Activated CD4-positive, alpha-beta T cell treated with anti-CD3 and anti-CD28 coated beads, Interleukin-2, Interleukin-4, amounts not matched to agents 100 ng/mL and 50 ng/mL, durations not matched to agents 16 hours and 8 hours (primary cell): ENCODE data around the gene CASP10.
"Not testable (repeated sequence)": the region's sequence is repeated elsewhere in the genome, so short reads cannot be mapped to it uniquely, and the experiment has no call there.

Experiments
- DNase-seq: peaks from one replicate; pipeline ENCODE4 v3.0.0-alpha.2; 2020; ENCODE audit warnings: low spot score

CASP10 gene

GRCh38 chr2:201156036-201156435 lies 26.9 kb upstream of the CASP10 start:
- no peak for DNase-seq

- no peak for DNase-seq
Measured at GRCh38 chr2:201156640-201157039, 26.3 kb upstream of the CASP10 start.

DNA sequence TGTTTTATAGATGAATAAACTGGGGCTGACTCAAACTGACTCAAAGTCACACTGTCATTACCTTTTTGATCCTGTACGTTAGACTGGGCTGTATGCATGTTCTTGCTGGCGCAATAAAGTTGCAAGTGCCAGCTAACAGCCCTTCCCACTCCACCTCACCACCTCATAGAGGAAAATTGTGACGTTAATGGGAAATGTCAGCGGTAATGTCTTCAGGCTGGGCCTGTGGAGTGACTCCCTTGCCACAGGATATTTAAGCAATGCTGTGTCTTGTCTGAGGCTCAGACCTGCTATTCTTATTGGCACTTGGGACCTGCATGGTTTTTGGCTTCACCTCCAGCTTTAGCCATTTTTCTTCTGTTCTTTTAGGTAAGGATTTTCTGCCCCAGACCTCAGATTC lies 25.2 kb upstream of the CASP10 start:
- DNase-seq, result no peak

GRCh38 chr2:201158111-201158929 lies 24.6 kb upstream of the CASP10 start:
- DNase-seq, result peak; percentile 58

GRCh38 chr2:201164166-201164565 lies 18.8 kb upstream of the CASP10 start:
- no peak for DNase-seq

DNA sequence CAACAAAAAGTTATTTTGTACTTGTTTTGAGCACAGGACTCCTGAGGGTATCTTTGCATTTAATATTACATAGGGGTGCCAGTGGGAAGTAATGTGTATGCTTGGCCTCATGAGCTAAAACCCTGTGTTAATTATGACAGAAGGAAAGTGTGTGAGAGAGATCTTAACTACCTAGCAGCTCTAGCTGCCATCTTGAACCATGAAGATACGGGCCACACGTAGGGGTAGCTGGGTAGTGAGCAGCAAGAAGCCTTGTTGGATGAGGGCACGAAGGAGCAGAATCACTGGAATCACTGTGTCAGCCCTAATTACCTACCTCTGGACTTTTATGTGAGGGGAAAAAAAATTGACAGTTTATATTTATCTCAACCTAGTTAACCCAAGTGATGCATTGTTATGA lies 15.4 kb upstream of the CASP10 start:
- no peak for DNase-seq

DNA sequence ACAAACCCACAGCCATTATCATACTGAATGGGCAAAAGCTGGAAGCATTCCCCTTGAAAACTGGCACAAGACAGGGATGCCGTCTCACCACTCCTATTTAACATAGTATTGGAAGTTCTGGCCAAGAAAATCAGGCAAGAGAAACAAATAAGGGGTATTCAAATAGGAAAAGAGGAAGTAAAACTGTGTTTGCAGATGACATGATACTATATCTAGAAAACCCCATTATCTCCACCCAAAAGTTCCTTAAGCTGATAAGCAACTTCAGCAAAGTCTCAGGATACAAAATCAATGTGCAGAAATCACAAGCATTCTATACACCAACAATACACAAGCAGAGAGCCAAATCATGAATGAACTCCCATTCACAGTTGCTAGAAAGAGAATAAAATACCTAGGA lies 14.4 kb upstream of the CASP10 start:
- DNase-seq, result not testable (repeated sequence)

DNA sequence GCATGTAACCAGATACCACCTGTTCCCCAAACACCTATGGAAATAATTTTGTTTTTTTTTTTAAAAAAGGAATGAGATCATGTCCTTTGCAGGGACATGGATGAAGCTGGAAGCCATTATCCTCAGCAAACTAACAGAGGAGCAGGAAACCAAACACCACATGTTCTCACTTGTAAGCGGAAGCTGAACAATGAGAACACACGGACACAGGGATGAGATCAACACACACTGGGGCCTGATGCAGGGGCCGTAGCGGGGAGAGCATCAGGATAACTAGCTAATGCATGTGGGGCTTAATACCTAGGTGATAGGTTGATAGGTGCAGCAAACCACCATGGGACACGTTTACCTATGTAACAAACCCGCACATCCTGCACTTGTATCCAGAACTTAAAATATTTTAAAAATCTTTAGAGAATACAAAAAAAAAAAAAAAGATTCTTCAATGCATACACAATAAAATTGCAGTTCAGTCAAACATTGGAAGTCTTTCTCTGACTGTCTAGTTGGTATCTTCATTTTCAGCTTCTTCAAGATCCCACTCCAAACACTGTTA lies 11.6 kb upstream of the CASP10 start:
- DNase-seq, result no peak

- no peak for DNase-seq
Measured at GRCh38 chr2:201172279-201172678, 10.7 kb upstream of the CASP10 start.

DNA sequence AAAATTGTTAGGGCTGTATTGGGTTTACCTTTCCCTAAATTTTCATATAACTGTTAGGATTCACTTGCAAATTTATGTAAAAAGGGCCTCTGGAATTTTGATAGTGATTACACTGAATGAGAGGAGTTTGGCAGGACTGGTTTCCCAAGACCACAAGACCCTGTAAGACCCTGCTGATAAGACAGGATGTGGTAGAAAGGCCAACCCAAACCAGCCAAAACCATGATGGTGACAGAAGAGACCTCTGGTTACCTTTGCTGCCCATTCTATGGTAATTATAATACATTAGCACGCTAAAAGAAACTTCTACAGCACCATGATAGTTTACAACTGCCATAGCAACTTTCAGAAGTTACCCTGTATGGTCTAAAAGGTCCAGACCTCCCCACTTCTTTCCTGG lies 8.3 kb upstream of the CASP10 start:
- no peak for DNase-seq

GRCh38 chr2:201176081-201176481 lies 6.9 kb upstream of the CASP10 start:
- DNase-seq, result no peak

DNA sequence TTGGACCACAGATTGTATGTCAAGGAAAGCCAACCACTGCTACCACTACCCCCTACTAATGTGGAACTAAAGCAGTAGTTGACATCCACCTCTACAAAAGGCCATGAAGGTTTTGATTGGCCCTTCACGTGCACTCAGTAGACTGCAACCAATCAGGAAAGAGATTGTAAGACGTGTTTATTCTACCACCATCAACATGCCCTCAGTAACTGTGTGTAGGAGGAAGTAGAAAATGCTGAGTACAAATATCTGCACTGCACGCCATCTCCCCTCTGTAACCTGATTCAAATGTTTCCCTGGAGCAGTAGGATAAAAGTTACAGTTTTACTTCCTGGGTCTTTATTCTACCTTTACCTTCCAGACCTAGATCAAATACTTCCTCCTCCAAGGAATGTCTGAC lies 2.9 kb upstream of the CASP10 start:
- DNase-seq, result no peak

GRCh38 chr2:201183365-201183727 lies 405 bp downstream of the CASP10 start:
- DNase-seq, result no peak

GRCh38 chr2:201183835-201184234 lies 894 bp downstream of the CASP10 start:
- DNase-seq, result not testable (repeated sequence)

DNA sequence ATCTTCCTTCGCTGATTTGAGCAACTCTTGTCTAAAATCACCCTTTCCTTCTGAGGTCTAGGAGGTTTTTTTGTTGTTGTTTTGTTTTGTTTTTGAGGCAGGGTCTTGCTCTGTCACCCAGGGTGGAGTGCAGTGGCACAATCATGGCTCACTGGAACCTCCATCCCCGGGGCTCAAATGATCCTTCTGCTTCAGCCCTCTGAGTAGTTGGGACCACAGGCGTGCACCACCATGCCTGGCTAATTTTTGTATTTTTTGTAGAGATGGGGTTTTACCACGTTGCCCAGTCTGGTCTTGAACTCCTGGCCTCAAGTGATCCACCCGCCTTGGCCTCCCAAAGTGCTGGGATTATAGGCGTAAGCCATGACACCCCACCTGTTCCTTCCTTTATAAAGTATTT lies 1.3 kb downstream of the CASP10 start:
- not testable (repeated sequence) for DNase-seq

GRCh38 chr2:201185863-201186262 lies 2.9 kb downstream of the CASP10 start:
- no peak for DNase-seq

DNA sequence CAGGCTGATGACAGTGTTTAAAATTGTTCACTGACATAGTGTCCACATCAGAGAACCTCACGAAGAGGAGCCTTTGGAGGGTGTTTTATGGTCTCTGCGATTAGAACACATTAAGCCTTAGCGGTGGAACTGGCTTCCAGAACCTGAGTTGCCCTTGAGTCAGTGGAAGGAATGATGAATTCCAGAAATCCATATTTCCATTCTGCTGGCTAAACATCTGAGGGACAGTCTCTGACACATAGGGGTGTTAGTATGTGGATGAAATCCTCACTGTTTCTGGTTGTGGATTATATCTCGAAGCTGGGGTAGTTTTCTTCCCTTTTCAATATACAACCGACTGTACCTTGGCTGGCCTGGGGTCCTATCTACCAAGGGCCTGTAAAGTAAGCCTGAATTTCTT lies 4.0 kb downstream of the CASP10 start:
- DNase-seq, result no peak

- DNase-seq, result no peak
Measured at GRCh38 chr2:201188449-201188848, 5.5 kb downstream of the CASP10 start.

DNA sequence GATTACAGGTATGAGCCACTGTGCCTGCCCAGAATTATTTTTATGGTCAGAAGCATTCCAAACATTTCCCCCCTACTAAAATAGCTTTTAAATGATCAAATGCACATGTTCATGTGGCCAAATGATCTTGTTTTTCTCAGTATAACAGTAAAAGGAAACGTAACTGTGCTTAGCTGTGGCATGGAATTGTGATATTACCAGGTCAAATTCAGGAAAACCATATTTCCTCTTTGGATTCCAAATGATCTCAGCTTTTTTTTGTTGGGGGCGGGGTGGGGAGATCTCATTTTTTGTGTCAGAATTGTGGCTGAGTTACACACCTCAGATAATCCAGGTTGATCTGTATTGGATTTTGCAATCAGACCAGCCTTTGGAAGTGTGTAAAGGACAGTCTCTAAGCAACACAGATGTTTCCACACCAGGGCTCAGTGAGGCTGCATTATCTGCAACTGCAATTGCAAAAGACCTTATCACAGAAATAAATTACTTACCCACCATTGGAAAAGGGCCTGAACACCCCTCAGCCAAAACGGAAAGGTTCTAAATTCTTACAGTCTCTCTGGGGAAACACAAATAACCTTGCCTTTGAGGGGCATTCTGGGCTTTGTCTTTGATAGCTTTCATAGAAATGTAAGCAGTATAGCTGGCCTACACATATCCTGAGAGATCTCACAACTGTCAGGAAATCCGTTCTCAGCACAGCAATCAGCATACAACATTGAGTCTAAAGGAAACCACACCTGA lies 8.4 kb downstream of the CASP10 start:
- peak; percentile 43 for DNase-seq

GRCh38 chr2:201194097-201194496 lies 11.2 kb downstream of the CASP10 start:
- DNase-seq, result peak; percentile 65

DNA sequence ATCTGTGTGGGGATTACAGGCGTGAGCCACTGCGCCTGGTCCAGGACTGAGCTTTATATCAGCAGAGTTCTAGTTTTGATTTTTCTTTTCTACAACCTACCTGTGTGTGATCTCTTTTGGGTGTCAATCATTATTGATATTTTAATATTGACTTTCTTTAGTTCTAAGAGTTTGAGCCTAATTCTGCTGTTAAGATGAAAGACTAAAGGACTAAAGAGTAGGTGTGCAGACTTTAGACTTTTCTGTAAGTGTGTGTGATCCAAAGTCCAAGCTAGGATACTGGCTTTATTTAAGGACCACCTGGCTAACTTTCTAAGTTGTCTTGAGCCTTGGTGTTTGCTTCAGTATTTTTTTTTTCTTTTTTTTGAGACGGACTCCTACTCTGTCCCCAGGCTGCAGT lies 12.4 kb downstream of the CASP10 start:
- no peak for DNase-seq

- DNase-seq, result no peak
Measured at GRCh38 chr2:201196003-201196402, 13.1 kb downstream of the CASP10 start.

DNA sequence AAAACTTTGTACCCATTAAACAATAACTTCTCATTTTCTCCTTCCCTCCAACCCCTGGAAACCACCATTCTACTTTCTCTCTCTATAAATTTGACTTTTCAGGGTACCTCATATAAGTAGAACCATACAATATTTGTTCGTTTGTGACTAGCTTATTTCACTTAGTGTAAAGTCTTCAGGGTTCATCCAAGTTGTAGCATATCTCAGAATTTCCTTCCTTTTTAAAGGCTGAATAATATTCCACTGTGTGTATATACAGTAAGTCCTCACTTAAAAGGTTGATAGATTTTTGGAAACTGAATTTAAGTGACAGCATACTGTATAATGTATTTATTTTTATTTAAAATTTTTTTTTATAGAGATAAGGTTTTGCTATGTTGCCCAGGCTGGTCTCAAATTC lies 13.9 kb downstream of the CASP10 start:
- DNase-seq, result no peak
